GF-D8 (cell line): ENCODE data around the gene KIAA1217.

Experiments
- DNase-seq: peaks from one replicate; lab custom pipeline; 2025; lab: John Stamatoyannopoulos, UW

The KIAA1217 gene

DNA sequence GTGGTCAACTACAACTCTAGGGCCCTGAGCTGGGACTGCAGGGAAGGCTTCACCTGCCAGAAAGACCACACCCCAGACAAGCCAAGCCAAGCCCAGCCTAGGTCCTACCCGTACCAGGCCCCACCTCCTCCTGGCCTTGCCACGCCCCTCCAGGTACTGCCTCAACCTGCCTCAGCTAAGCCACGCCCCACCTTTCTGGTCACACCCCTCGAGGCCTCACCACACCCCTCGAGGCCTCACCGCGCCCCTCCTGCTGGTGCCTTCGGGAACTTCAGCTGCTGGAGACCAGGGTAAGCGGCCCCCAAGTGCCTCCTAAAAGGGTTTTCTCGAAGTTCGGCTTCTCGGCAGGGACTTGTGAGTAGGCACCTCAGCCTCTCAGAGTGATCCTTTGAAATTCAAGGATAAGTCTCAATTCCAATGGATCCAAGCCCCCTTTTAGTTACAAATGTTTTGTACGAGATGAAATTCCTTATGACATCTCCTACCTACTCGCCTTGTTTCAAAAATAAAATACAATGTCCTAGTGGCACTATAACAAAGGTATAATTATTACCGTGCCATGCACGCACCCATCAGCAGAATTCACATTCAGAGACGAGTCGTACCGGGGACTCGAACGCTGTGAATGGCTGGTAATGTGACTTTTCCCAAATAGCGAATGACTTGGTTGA, 343.5 kb downstream of the KIAA1217 start:
- DNase-seq: no peak

DNA sequence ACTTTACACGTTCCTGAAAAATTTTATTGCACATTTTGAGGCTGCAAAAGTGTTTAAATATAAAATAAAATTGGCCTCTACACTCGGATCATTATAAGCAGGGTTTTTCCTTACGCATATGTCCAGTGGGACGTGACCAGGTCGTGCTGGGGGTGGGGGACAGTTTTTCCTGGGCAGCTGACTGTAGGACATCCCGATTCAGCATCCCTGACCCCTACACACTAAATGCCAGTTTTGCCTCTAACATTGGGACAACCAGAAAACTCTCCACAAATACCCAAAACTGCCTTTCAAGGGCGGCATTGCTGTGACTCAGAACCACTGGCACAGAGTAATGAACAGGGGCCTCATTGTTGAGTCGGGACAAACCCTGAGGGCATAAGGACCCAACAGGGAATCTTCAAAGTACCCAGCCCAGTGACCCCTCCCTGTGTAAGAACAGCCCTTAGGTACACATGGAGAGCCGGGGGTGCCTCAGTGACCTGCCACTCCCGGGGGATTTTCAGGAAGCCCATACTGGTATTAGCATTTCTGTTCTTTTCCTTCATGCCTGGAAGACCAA, 344.2 kb downstream of the KIAA1217 start:
- no peak for DNase-seq

DNA sequence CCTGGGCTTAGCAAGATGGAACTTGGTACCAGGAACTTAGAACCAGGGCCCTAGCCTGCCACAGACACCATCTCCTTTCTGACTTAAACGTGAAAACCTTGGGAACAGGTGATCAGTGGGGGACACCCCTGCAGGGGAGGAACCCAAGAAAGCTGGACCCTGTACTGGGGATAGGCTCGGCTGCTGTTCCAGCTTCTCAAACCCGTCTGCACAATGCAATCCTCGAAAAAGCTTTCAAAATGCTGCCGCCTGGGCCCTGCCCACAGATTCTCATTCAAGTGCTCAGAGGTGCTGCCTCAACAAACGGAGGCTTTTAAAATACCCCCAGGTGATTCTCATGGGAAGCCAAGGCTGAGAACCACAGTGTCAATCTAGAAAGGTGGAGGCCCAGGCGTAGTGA, 345.1 kb downstream of the KIAA1217 start:
- no peak for DNase-seq

DNA sequence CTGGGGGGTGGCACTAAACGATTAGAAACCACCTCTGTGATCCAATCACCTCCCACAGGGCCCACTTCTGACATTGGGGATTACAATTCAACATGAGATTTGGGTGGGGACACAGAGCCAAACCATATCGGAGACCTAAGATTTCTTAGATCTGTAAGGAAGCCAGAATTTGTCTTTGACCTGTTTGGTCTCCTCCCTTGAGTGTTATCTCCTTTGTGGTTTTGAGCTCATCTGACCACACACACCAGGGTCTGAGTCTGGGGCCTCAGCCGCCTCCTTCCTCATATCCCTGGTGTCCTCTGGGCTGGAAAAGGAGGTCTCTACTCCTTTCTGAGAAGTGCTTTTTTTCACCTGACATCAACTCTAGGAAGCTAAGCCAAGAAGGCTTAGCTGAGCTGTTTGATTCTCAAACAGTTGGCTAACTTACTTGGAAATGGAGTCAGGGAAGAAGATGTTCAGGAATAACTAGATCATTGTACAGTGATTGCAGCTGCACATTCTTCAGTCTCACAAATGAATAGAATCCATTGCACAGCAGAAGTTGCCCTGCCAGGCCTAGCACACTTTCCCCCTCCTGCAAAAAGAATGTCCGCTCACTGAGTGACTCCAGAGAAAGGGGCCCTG, 347.3 kb downstream of the KIAA1217 start:
- no peak for DNase-seq

DNA sequence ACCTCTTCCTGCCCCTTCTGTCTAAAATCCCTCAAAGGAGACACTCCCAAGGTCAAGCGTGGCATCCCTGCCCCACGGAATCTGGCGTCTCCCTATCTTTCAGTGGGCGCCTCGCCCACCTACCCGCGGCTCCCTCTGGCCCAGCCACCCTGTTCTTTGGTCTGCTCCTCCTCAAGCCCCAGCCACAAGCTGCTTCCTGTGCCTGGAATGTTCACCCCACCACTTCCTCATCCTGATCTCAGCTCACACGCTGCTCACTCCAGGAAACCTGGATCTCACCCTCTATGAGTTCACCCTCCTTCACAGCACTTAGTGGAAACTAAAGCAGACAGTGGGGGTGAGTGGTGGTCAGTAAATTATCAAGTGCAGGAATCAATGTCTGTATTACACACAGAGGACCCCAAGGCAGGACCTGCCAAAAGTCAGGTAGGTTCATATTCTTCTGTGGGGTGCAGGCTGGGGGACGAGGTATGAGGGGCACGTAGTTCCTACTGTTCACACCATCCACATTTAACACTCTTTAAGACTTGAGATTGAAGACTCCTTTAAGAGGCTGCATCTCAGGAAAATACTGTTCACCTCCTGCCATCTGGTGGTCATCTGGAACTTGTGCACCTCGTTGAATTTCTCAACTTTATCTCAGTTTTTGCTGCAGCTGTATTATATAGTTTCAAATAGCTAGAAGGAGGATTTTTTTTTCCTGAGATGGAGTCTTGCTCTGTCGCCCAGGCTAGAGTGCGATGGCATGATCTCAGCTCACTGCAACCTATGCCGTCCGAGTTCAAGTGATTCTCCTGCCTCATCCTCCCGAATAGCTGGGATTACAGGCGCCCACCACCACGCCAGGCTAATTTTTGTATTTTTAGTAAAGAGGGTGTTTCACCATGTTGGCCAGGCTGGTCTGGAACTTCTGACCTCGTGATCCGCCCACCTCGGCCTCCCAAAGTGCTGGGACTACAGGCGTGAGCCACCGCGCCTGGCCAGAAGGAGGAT, 348.1 kb downstream of the KIAA1217 start:
- peak; percentile 28 for DNase-seq

DNA sequence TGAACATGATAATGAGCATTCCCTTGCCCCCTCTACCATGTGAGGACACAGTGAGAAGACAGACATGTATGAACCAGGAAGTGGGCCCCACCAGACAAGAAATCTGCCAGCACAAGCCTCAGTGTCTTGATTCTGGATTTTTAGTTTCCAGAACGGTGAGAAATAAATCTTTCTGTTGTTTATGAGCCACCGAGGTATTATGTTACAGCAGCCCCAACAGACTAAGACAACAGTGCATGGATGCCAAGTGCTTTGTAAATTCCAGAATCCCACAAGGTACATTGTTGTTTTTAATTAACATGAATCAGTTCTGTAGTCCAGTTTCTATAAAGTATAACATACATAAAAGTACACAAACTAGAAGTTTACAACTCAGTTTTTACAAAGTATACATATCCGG, 352.5 kb downstream of the KIAA1217 start:
- DNase-seq: no peak

DNA sequence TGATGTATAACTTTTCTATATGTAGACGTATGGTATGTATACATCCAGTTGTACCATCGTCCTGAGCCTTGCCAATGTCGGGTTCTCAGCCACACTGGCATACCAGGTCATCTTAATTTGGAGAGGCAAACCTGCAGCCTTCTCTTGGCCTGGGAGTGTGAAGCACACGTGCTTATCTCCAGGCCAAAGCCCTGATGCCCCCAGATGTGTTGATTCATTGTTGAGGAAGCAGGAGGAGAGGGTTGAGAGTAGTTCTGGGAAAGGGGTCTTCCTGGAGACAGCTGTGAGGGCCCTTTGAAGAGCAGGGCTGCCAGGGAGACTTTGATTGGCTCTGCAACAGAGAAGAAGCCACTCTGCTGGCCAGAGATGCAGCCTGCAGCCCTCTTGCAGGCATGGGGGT, 359.1 kb downstream of the KIAA1217 start:
- no peak for DNase-seq

DNA sequence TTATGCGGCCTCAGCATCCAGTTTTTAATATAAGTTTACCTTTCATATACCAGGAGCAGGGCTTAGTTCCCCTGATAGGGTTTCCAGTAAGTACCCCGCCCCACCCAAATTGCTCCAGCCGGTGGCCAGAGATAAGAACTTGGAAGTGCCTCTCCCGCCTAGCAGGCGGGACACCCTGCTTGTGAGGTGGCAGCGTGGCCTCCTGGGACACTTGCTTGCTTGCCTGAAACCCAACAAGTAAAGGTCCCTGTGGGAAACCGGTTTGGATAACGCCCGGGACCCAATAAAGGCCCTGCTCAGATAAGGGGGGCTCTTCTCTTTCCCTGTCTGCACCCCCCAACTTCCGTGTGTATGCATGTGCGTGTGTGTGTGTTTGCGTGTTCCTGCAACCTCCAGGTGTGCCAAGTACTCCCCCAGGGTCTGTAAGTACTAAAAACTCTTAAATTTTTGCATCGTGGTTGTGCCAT, 360.4 kb downstream of the KIAA1217 start:
- DNase-seq: no peak

DNA sequence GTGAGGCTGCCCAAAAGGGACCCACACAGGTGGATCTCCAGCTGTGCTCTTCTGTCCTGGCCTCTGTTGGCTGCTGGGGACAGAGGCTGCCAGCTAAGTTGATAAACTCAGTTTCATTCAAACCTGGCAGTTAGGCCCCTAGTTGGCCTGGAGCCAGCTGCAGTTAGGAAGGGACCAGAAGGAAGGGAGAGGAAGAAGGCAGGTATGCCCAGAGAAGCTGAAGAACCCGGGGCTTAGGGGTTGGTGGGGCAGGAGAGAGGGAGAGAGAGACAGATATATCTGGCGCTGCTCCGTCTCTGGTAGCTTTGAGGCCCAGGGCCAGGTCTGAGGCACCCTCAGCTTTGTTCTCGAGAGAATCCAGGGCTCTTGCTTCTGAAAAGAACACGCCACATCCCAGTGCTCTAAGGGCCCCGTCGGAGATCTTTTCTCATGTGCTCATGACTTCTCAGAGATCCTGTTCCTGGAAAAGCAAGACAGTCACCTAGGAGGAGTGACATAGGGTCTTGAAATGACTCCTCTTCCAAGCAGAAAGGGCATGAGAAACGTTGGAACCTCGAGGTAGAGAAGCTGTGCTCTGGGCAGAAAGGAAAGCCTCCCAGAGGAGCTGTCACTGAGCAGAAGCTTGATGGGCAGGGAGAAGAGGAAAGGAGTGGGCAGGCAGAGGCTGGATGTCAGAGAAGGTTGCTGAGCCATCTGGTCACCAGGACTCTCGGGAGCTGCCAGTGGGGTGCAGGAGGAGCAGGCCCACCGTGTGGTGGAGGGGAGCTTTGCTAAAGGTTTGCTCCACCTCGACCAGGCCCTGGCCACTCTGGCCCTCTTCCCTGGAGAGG, 361.1 kb downstream of the KIAA1217 start:
- DNase-seq: no peak

DNA sequence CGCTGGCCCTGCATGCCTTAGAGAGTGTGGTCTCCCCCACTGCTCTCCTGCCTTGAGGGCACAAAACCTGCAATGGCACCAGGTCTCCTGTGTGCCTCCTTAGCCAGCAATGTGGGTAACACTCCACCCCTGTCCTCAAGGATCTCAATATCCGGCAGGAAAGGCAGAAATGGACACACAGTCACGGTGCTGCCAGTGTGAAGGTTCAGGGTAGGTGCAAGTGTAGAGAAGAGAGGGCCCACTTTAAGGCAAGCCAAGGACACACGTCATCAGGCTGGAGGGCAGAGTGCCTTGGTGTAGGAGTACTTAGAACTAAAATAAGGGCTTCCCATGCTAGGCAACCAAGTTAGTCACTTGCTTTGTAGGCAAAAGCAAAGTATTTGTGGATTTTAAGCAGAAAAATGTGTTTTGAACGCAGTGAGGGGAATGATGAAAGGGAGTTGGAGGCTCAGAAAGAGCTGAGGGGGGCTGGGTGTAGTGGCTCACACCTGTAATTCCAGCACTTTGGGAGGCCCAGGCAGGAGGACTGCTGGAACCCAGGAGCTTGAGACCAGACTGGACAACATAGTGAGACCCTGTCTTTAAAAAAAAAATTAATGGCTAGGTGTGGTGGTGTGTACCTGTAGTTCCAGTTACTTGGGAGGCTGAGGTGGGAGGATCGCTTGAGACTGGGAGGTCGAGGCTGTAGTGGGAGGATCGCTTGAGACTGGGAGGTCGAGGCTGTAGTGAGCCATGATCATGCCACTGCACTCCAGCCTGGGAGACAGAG, 361.9 kb downstream of the KIAA1217 start:
- no peak for DNase-seq

DNA sequence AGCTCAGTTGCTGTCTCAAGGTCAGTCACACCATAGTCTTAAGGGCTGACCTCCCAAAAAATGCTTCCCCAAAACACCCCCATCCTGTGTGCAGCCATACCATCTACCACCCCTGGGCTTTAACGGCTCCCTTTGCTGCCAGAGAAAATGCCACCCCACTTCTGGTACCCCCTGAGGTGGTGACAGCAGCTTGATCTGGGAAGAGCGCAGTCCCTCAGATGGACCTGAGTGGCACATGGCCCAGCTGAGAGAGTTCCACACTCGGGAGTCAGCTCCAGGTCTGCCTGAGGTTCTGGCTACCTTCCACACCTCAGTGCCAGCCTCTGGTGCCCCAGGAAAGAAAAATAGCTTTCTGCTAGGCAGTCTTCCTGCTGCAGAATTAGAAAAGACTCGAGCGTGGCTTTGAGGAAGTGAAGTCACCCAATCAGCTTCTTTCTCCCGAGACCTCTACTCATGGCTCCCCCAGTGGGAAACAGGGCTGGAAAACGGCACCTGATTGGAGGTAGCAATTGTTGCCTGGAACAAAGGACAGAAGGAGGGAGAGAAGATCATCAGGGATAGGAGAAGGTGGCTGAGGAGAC, 363.0 kb downstream of the KIAA1217 start:
- no peak for DNase-seq

DNA sequence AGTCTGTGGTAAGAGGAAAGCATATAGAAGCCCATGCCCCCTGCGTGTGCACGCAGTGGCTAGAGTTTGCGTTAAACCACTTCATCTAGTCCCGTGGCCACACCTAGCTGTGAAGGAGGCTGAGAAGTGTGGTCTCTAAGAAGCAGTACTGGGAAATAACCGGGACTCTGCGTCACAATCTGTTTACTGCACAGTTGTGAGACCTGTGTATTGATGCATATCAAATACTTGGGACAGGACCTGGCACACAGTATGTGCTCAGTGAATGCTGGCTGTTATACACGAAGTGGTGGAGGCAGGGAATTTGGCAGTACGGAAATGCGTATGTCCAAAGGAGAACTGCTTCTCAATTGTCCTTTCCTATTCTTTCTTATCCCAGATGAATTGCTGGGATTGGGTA, 365.2 kb downstream of the KIAA1217 start:
- DNase-seq: no peak

DNA sequence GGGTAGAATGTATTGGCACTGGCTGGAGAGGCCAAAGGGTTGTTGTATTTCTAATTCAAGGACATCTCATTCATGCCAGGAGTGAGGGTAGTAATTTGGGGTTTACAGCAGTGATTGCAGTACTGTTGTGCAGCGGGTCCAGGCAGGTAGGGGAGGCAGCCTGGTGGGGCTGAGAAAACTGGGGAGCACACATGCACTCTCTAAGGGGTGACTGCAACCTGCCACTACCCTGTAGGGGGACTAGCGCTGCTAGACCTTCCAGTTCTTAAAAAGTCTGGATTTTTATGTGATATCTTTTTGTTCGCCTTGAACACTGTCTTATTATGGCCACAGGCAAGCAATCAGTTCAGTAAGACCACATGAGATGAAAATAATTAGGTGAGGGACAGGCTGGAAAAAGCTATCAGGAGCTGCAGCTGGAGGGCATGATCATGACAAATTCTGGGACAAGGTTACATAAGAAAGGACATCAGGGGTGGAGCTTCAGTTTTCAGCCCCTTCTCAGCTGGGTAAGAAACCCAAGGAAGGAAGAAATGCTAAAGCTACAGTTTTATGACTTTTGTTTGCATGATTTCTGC, 365.7 kb downstream of the KIAA1217 start:
- no peak for DNase-seq

DNA sequence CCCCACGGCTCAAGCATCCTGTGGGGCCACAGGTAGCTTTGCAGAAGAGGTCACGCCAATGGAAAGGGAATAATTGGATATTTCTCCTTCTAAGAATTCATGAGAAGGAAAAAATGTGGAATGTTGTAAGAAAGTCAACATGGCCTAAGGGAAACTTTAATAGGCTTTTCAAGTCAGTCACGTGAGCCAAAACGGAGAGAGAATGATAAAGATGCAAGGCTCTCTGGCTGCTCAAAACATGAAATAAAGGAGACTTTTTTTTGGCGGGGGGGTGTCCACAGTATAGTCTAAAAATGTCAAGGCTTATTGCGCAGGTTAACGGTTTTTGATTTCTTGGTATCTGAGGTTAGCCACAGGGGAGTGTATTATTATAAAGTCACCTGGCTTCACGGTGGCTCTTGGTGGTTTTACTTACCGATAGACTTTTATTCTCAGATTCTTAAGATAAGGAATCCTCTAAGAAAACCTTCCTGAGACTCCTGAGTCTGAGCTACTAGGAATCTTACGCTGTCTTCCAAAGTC, 366.6 kb downstream of the KIAA1217 start:
- DNase-seq: no peak

DNA sequence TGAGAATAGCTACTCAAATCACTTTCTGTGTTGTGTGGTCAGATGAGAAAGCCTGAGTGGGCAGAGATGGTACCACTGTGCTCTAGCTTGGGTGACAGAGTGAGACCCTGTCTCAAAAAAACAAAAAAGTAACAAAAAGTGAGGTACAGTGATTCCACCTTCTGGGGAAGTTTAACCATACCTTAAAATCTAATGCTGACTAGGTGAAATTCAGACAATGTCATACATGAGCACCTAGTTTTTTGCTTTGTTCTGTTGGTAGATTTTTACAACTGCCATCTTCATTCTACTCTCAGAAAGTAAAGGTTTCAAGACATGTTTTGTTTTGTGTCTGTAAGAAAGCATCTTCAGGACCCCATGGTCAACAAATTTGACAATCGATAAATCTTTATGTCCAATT, 370.5 kb downstream of the KIAA1217 start:
- DNase-seq: no peak

DNA sequence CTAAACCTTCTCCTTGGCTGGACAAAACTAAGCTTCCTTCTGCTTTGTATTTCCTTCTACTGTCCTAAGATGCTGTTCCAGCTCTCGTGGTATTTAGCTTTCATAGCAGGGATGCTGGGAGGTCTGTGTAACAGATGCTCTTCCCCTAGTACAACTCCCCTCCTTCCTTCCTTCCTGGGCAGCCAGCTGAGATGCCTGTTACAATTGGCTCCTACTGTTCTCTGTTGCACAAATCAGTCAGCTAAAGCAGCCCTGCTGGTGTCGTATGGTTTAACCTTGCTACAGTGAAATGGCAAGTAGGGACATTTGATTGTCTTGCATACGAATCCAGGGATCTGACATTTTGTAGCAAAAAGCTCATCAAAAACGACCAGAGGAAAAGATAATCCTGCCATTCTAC, 371.0 kb downstream of the KIAA1217 start:
- no peak for DNase-seq

DNA sequence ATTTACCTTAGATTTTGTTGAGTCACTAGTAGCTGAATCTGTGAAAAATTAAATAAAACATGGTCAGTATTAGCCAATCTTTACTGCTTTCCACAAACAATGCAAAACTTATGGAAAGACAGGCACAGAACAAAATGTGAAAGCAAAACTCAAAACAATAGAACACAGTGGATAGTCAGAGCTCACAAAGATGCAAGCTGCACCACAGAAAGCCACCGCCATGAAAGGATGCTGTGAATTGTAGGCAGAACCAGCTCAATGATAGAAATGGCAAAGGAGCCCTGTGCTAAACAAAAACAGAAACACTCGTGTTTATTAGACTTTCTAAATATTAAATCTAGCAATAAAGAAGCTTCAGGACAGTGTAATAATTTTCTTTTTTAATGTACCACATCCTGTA, 380.3 kb downstream of the KIAA1217 start:
- DNase-seq: no peak

DNA sequence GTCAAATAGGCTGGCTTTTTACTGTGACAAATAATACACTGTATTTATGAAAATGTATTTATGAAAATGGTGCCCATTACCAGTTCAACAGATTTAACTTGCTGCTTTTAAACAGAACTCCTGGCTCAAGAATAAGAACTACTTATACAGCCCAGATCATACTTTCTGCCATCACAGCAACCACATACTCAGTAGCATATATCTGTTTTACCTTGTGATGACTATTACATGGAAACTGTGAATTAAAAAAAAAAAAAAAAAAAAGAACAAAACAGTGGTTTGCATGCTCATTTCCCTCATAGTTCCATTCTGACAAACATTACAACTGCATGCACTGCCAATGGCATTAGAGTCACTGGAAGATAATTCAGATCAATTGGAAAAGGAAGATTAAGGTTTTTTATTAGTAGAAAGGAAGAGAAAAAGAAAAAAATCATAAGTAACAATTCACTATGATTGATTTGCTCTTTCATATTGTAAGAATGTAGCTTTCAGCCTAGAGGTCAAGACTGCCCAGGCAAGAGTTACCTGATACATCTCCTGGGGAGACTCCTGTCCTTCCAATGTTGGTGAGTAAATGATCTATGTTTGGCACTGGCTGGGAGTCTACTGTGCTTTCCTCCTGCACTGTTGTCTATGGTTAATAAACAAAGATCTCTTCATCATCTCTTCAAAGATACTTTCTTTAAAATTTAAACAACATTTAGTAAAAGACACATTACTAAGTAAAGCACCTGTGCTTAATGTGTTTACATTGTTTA, 381.9 kb downstream of the KIAA1217 start:
- no peak for DNase-seq
